Astrocyte of the spinal cord (primary cell): ENCODE data around the gene TMEM151A.

ENCODE experiments used
- DNase-seq: peaks from one replicate; pipeline ENCODE4 v3.0.0; 2011; ENCODE audit warnings: low read depth, low spot score
- H3K4me3 ChIP-seq: 2 replicates; pipeline ENCODE4 v1.5.1; 2011; ENCODE audit warnings: low read depth, mild to moderate bottlenecking, low read length, moderate library complexity
- in situ Hi-C: cut with HindIII; loops from 2 replicates; pipeline ENCODE4 v1.10.0; 2017; ENCODE audit warnings: low sequenced_read_pairs
- TF ChIP-seq, protein P1 (sequence below): IDR thresholded peaks from 2 replicates; pipeline ENCODE4 v1.5.1; 2012; ENCODE audit warnings: low read depth, mild to moderate bottlenecking, low read length, inconsistent platforms

Gene TMEM151A

GRCh38 chr11:66262696-66263095, 29.0 kb upstream of the TMEM151A start:
- in situ Hi-C loops: no loop called here
- no peak overlapping the region for H3K4me3 ChIP-seq
- TF ChIP-seq, protein P1, sequence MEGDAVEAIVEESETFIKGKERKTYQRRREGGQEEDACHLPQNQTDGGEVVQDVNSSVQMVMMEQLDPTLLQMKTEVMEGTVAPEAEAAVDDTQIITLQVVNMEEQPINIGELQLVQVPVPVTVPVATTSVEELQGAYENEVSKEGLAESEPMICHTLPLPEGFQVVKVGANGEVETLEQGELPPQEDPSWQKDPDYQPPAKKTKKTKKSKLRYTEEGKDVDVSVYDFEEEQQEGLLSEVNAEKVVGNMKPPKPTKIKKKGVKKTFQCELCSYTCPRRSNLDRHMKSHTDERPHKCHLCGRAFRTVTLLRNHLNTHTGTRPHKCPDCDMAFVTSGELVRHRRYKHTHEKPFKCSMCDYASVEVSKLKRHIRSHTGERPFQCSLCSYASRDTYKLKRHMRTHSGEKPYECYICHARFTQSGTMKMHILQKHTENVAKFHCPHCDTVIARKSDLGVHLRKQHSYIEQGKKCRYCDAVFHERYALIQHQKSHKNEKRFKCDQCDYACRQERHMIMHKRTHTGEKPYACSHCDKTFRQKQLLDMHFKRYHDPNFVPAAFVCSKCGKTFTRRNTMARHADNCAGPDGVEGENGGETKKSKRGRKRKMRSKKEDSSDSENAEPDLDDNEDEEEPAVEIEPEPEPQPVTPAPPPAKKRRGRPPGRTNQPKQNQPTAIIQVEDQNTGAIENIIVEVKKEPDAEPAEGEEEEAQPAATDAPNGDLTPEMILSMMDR: no peak
- no peak for DNase-seq

- TF ChIP-seq, protein P1: no peak
- H3K4me3 ChIP-seq: no peak overlapping the region
- in situ Hi-C loops: no loop called here
- DNase-seq: no peak
Observed at GRCh38 chr11:66263231-66263630, 28.5 kb upstream of the TMEM151A start.

DNA sequence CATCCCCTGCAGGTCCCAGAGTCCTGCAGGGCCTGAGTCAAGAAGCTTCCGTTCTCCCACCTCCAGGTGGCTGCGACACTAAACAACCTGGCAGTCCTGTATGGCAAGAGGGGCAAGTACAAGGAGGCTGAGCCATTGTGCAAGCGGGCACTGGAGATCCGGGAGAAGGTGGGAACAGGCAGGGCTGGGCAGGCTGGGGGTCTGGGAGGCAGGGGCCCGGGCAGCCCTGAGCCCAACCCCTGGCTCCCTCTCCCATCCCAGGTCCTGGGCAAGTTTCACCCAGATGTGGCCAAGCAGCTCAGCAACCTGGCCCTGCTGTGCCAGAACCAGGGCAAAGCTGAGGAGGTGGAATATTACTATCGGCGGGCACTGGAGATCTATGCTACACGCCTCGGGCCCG, 27.9 kb upstream of the TMEM151A start:
- in situ Hi-C loops: no loop called here
- no peak overlapping the region for H3K4me3 ChIP-seq
- no peak for DNase-seq
- TF ChIP-seq, protein P1: no peak

DNA sequence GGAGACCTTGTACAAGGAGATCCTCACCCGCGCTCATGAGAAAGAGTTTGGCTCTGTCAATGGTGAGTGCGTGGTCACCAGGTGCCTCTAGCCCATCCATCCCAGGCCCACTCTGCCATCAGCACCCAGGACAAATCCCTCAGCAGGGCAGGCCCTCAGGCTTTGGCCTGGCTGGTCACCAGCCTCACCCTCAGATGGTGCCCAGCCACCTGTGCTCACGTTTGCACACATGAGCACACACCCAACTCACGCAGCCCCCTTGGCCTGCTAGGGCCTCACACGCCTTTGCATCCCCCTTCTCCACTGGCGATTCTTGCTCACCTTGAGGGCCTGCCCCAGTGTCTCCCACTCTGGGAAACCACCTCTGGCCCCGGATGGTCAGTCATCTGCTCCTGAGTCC, 27.3 kb upstream of the TMEM151A start:
- H3K4me3 ChIP-seq: no peak overlapping the region
- in situ Hi-C loops: no loop called here
- TF ChIP-seq, protein P1: no peak
- DNase-seq: no peak

DNA sequence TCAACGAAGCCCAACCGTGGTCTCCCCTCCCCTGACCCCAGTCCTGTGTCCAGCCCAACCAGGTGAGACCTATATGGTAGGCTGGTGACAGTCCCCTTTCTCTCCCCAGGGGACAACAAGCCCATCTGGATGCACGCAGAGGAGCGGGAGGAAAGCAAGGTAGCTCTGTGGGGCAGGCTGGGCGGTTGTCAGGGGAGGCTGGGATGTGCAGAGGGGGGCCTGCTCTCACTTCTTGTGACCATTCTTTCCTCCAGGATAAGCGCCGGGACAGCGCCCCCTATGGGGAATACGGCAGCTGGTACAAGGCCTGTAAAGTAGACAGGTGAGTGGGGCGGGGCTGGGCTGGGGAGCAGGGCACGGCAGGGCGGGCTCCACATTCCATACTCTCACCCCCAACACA, 26.8 kb upstream of the TMEM151A start:
- H3K4me3 ChIP-seq: no peak overlapping the region

GRCh38 chr11:66265531-66266377, 25.9 kb upstream of the TMEM151A start:
- in situ Hi-C loops: no loop called here
- no peak for DNase-seq
- H3K4me3 ChIP-seq: no peak overlapping the region
- TF ChIP-seq, protein P1: no peak

More for the DNA sequence above, 26.8 kb upstream of the TMEM151A start:
- DNase-seq: no peak
- in situ Hi-C loops: no loop called here
- TF ChIP-seq, protein P1: peak; percentile 50
